WTC11 (cell line): Measurements from ENCODE around the gene PRKN. TPM values are rescaled to one million over a fixed set of nuclear protein-coding genes. Genes with fewer than 3 reads are reported as not detected.
"Not testable (repeated sequence)": the region's sequence is repeated elsewhere in the genome, so short reads cannot be mapped to it uniquely, and the experiment has no call there.

Experiments used
- ATAC-seq: fragments of 200-7000 bp; cut with Tn5 transposase; 2 replicates; pipeline ENCODE4 v1.10.0; 2021; ENCODE audit warnings: mild to moderate bottlenecking, moderate library complexity
- CTCF ChIA-PET: fragments of 300-600 bp; sonication (Branson Sonifier 250); formaldehyde crosslinking; loops from one replicate; lab custom pipeline; 2021; ENCODE audit warnings: antibody characterized with exemption; lab: Charles Lee
- POLR2A ChIA-PET: fragments of 350-600 bp; sonication (Branson Sonifier 250); formaldehyde crosslinking; loops from one replicate; lab custom pipeline; 2021; ENCODE audit warnings: antibody characterized with exemption; lab: Charles Lee
- DNase-seq: peaks from one replicate; pipeline ENCODE4 v3.0.0; 2021; ENCODE audit warnings: low spot score
- H3K27ac Mint-ChIP-seq: 2 replicates; pipeline ENCODE4 v1.8.0; 2021; ENCODE audit warnings: mixed read lengths
- H3K27me3 Mint-ChIP-seq: 2 replicates; pipeline ENCODE4 v1.8.0; 2021; ENCODE audit warnings: low read depth, mild to moderate bottlenecking, moderate library complexity, mixed read lengths
- H3K36me3 Mint-ChIP-seq: 2 replicates; pipeline ENCODE4 v1.8.0; 2021; ENCODE audit warnings: mixed read lengths
- H3K4me1 Mint-ChIP-seq: 2 replicates; pipeline ENCODE4 v1.8.0; 2022; ENCODE audit warnings: mixed read lengths
- H3K4me3 Mint-ChIP-seq: 2 replicates; pipeline ENCODE4 v1.8.0; 2021; ENCODE audit warnings: mild to moderate bottlenecking, moderate library complexity, mixed read lengths
- H3K9me3 Mint-ChIP-seq: 2 replicates; pipeline ENCODE4 v1.8.0; 2021; ENCODE audit warnings: mixed read lengths
- CBFB ChIP-seq: sonication (generic); formaldehyde crosslinking; IDR thresholded peaks from 2 replicates; pipeline ENCODE4 v1.8.1; 2022; ENCODE audit warnings: mild to moderate bottlenecking, low read depth, missing genetic modification reagents
- ETV6 ChIP-seq: sonication (generic); formaldehyde crosslinking; IDR thresholded peaks from 2 replicates; pipeline ENCODE4 v1.8.1; 2022; ENCODE audit warnings: mild to moderate bottlenecking, missing genetic modification reagents
- FOXP1 ChIP-seq: sonication (generic); formaldehyde crosslinking; IDR thresholded peaks from 2 replicates; pipeline ENCODE4 v1.8.0; 2022; ENCODE audit warnings: missing genetic modification reagents, mild to moderate bottlenecking, moderate library complexity, borderline replicate concordance
- GRHL2 ChIP-seq: fragments of 250-450 bp; sonication (Bioruptor Pico); IDR thresholded peaks from 2 replicates; pipeline ENCODE4 v1.8.0; 2022; ENCODE audit warnings: mild to moderate bottlenecking, moderate library complexity; ENCODE audit not compliant: insufficient replicate concordance, severe bottlenecking
- IRF2 ChIP-seq: sonication (generic); formaldehyde crosslinking; IDR thresholded peaks from 2 replicates; pipeline ENCODE4 v1.8.0; 2022; ENCODE audit warnings: low read depth, missing genetic modification reagents, borderline replicate concordance
- JAZF1 ChIP-seq: fragments of 250-450 bp; sonication (Bioruptor Pico); IDR thresholded peaks from 2 replicates; pipeline ENCODE4 v1.9.0; 2021; ENCODE audit warnings: moderate library complexity, mild to moderate bottlenecking, inconsistent platforms
- NFATC4 ChIP-seq: fragments of 250-450 bp; sonication (Bioruptor Pico); IDR thresholded peaks from 2 replicates; pipeline ENCODE4 v1.9.0; 2021; ENCODE audit warnings: mild to moderate bottlenecking
- OVOL2 ChIP-seq: fragments of 250-450 bp; sonication (Bioruptor Pico); IDR thresholded peaks from 2 replicates; pipeline ENCODE4 v1.9.0; 2021; ENCODE audit warnings: mild to moderate bottlenecking, borderline replicate concordance
- RELA ChIP-seq: sonication (generic); formaldehyde crosslinking; IDR thresholded peaks from 2 replicates; pipeline ENCODE4 v1.8.1; 2022; ENCODE audit warnings: missing genetic modification reagents, mild to moderate bottlenecking, borderline replicate concordance
- SP1 ChIP-seq: sonication (generic); formaldehyde crosslinking; conservative IDR thresholded peaks from 2 replicates; pipeline ENCODE4 v1.8.1; 2022; ENCODE audit warnings: missing genetic modification reagents
- TEAD4 ChIP-seq: sonication (generic); formaldehyde crosslinking; IDR thresholded peaks from 2 replicates; pipeline ENCODE4 v1.8.0; 2022; ENCODE audit warnings: mild to moderate bottlenecking, missing genetic modification reagents
- ZNF121 ChIP-seq: sonication (generic); formaldehyde crosslinking; IDR thresholded peaks from 2 replicates; pipeline ENCODE4 v1.8.0; 2023; ENCODE audit warnings: missing genetic modification reagents
- ZNF138 ChIP-seq: sonication (generic); formaldehyde crosslinking; conservative IDR thresholded peaks from 2 replicates; pipeline ENCODE4 v1.8.1; 2022; ENCODE audit warnings: mild to moderate bottlenecking, moderate library complexity, missing genetic modification reagents
- ZNF416 ChIP-seq: fragments of 250-450 bp; sonication (Bioruptor Pico); IDR thresholded peaks from 2 replicates; pipeline ENCODE4 v1.9.0; 2021; ENCODE audit warnings: mild to moderate bottlenecking, inconsistent platforms
- ZNF423 ChIP-seq: fragments of 250-450 bp; sonication (Bioruptor Pico); IDR thresholded peaks from 2 replicates; pipeline ENCODE4 v2.1.2; 2022; ENCODE audit warnings: mild to moderate bottlenecking, moderate library complexity
- total RNA-seq: library from RNA; stranded (reverse); gene quantifications from 3 replicates; pipeline ENCODE4 v1.2.3, GENCODE V29; 2021
- TF ChIP-seq, protein P1 (sequence below): fragments of 250-450 bp; sonication (Bioruptor Pico); IDR thresholded peaks from 2 replicates; pipeline ENCODE4 v1.9.0; 2021; ENCODE audit warnings: mild to moderate bottlenecking
- TF ChIP-seq, protein P2 (sequence below): sonication (generic); formaldehyde crosslinking; IDR thresholded peaks from 2 replicates; pipeline ENCODE4 v1.8.0; 2022; ENCODE audit warnings: missing genetic modification reagents
- TF ChIP-seq, protein P3 (sequence below): sonication (generic); formaldehyde crosslinking; IDR thresholded peaks from 2 replicates; pipeline ENCODE4 v1.8.0; 2023; ENCODE audit warnings: mild to moderate bottlenecking, missing genetic modification reagents
- TF ChIP-seq, protein P4 (sequence below): sonication (generic); formaldehyde crosslinking; IDR thresholded peaks from 2 replicates; pipeline ENCODE4 v1.8.0; 2022; ENCODE audit warnings: mild to moderate bottlenecking, missing genetic modification reagents

PRKN gene
- total RNA-seq, 1 experiment from 2014 or later, result 0.59 TPM

DNA sequence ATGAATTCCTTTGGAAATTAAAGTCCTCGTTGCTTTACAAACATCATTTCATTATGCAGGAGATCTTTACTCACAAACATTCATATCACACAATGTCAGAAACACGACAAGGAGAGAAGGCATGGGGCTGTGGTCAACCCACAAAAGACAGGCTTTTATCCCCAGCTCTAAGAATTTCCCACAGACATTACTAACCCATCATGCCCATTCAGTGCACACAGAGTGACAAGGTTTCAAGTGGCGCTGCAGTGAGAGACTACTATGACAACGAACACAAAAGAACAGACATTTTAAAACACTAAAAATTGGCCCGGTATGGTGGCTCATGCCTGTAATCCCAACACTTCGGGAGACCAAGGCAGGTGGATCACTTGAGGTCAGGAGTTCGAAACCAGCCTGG is 873.9 kb downstream of the PRKN start (continued):
- TF ChIP-seq, protein P1, sequence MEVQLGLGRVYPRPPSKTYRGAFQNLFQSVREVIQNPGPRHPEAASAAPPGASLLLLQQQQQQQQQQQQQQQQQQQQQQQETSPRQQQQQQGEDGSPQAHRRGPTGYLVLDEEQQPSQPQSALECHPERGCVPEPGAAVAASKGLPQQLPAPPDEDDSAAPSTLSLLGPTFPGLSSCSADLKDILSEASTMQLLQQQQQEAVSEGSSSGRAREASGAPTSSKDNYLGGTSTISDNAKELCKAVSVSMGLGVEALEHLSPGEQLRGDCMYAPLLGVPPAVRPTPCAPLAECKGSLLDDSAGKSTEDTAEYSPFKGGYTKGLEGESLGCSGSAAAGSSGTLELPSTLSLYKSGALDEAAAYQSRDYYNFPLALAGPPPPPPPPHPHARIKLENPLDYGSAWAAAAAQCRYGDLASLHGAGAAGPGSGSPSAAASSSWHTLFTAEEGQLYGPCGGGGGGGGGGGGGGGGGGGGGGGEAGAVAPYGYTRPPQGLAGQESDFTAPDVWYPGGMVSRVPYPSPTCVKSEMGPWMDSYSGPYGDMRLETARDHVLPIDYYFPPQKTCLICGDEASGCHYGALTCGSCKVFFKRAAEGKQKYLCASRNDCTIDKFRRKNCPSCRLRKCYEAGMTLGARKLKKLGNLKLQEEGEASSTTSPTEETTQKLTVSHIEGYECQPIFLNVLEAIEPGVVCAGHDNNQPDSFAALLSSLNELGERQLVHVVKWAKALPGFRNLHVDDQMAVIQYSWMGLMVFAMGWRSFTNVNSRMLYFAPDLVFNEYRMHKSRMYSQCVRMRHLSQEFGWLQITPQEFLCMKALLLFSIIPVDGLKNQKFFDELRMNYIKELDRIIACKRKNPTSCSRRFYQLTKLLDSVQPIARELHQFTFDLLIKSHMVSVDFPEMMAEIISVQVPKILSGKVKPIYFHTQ (CRISPR knock-in tag), result no peak
- TF ChIP-seq IRF2 (CRISPR knock-in tag), result no peak
- TF ChIP-seq ZNF423, result no peak
- TF ChIP-seq, all 79 proteins: peak for 0

DNA sequence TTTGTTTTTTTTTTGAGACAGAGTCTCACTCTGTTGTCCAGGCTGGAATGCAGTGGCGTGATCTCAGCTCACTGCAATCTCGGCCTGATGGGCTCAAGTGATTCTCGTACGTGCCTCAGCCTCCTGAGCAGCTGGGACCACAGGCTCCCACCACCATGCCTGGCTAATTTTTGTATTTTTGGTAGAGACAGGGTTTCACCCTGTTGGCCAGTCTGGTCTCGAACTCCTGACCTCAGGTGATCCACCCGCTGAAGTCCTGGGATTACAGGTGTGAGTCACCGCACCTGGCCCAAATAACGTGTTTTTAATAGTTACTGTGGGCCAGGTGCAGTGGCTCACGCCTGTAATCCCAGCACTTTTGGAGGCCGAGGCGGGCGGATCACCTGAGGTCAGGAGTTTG is 876.1 kb downstream of the PRKN start:
- ATAC-seq, DNase-seq, POLR2A ChIA-PET, H3K4me3 Mint-ChIP-seq, H3K9me3 Mint-ChIP-seq, CTCF ChIA-PET, H3K36me3 Mint-ChIP-seq, H3K27me3 Mint-ChIP-seq, H3K27ac Mint-ChIP-seq: not testable (repeated sequence)
- H3K4me1 Mint-ChIP-seq, result peaks cover 25% of the 10 kb centered on the region

DNA sequence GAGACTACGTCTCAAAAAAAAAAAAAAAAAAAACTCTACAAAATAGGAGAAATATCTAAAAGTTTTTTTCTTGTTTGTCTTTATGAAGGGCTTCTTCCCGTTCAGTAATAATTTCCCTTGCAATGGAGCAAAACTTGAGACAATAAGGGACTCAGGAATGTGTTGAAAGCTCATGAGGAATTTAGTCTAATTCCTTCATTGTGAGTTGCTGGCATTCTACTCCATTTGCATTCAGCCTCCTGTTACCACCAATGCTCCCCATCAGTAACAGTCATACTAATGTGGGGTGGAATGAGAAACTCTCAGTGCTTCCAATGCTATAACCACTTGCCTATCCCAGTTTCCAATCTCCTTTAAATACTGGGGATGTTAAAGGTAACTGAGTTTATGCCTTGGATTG is 877.0 kb downstream of the PRKN start:
- ChIA-PET CTCF (interaction anchor here (0.7 to 0.9 kb wide), 3 partner anchors 11 to 20 kb away, joined by 3 read pairs; no protein-coding TSS in a partner anchor), POLR2A (interaction anchor here (0.7 to 1.0 kb wide), 2 partner anchors 8 to 27 kb away, joined by 8 read pairs; no protein-coding TSS in a partner anchor)
- Mint-ChIP-seq H3K9me3 (no peaks in the 10 kb centered on the region), H3K36me3 (no peaks in the 10 kb centered on the region), H3K27ac (peak overlapping the region; percentile 60), H3K4me3 (no peak overlapping the region), H3K27me3 (no peaks in the 10 kb centered on the region), H3K4me1 (peaks cover 25% of the 10 kb centered on the region)
- no peak for DNase-seq
- no peak for TF ChIP-seq ZNF121 (CRISPR knock-in tag)
- no peak for TF ChIP-seq CBFB (CRISPR knock-in tag)
- TF ChIP-seq FOXP1 (CRISPR knock-in tag), result no peak
- no peak for TF ChIP-seq TEAD4 (CRISPR knock-in tag)
- TF ChIP-seq, protein P2, sequence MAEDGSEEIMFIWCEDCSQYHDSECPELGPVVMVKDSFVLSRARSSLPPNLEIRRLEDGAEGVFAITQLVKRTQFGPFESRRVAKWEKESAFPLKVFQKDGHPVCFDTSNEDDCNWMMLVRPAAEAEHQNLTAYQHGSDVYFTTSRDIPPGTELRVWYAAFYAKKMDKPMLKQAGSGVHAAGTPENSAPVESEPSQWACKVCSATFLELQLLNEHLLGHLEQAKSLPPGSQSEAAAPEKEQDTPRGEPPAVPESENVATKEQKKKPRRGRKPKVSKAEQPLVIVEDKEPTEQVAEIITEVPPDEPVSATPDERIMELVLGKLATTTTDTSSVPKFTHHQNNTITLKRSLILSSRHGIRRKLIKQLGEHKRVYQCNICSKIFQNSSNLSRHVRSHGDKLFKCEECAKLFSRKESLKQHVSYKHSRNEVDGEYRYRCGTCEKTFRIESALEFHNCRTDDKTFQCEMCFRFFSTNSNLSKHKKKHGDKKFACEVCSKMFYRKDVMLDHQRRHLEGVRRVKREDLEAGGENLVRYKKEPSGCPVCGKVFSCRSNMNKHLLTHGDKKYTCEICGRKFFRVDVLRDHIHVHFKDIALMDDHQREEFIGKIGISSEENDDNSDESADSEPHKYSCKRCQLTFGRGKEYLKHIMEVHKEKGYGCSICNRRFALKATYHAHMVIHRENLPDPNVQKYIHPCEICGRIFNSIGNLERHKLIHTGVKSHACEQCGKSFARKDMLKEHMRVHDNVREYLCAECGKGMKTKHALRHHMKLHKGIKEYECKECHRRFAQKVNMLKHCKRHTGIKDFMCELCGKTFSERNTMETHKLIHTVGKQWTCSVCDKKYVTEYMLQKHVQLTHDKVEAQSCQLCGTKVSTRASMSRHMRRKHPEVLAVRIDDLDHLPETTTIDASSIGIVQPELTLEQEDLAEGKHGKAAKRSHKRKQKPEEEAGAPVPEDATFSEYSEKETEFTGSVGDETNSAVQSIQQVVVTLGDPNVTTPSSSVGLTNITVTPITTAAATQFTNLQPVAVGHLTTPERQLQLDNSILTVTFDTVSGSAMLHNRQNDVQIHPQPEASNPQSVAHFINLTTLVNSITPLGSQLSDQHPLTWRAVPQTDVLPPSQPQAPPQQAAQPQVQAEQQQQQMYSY (CRISPR knock-in tag), result no peak
- no peak for TF ChIP-seq SP1 (CRISPR knock-in tag)
- no peak for TF ChIP-seq ETV6 (CRISPR knock-in tag)
- no peak for TF ChIP-seq RELA
- no peak for TF ChIP-seq ZNF416 (CRISPR knock-in tag)
- no peak for TF ChIP-seq JAZF1
- TF ChIP-seq, protein P3, sequence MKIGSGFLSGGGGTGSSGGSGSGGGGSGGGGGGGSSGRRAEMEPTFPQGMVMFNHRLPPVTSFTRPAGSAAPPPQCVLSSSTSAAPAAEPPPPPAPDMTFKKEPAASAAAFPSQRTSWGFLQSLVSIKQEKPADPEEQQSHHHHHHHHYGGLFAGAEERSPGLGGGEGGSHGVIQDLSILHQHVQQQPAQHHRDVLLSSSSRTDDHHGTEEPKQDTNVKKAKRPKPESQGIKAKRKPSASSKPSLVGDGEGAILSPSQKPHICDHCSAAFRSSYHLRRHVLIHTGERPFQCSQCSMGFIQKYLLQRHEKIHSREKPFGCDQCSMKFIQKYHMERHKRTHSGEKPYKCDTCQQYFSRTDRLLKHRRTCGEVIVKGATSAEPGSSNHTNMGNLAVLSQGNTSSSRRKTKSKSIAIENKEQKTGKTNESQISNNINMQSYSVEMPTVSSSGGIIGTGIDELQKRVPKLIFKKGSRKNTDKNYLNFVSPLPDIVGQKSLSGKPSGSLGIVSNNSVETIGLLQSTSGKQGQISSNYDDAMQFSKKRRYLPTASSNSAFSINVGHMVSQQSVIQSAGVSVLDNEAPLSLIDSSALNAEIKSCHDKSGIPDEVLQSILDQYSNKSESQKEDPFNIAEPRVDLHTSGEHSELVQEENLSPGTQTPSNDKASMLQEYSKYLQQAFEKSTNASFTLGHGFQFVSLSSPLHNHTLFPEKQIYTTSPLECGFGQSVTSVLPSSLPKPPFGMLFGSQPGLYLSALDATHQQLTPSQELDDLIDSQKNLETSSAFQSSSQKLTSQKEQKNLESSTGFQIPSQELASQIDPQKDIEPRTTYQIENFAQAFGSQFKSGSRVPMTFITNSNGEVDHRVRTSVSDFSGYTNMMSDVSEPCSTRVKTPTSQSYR (CRISPR knock-in tag), result no peak
- no peak for TF ChIP-seq GRHL2
- TF ChIP-seq ZNF138 (CRISPR knock-in tag), result no peak
- no peak for TF ChIP-seq OVOL2 (CRISPR knock-in tag)
- TF ChIP-seq, protein P4, sequence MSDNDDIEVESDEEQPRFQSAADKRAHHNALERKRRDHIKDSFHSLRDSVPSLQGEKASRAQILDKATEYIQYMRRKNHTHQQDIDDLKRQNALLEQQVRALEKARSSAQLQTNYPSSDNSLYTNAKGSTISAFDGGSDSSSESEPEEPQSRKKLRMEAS (CRISPR knock-in tag), result no peak
- TF ChIP-seq NFATC4 (CRISPR knock-in tag), result no peak
- peak; percentile 87 for ATAC-seq
